Karpas-422 (cell line): Measurements from ENCODE around the gene C1orf21. TPM values are rescaled to one million over a fixed set of nuclear protein-coding genes. Genes with fewer than 3 reads are reported as not detected.

Experiments
- DNase-seq: peaks from one replicate; pipeline ENCODE4 v3.0.0-alpha.2; 2015
- H2AFZ ChIP-seq: fragments of 200-600 bp; sonication (generic); 2 replicates; pipeline ENCODE4 v1.6.1; 2014; ENCODE audit warnings: antibody characterized with exemption, low read length, mixed read lengths
- H3K27ac ChIP-seq: fragments of 200-600 bp; sonication (generic); 2 replicates; pipeline ENCODE4 v1.5.1; 2014; ENCODE audit warnings: mild to moderate bottlenecking, low read length, moderate library complexity
- H3K27me3 ChIP-seq: fragments of 200-600 bp; sonication (generic); 2 replicates; pipeline ENCODE4 v1.6.1; 2014; ENCODE audit warnings: low read length, mixed read lengths
- H3K36me3 ChIP-seq: fragments of 200-600 bp; sonication (generic); 2 replicates; pipeline ENCODE4 v1.6.1; 2014; ENCODE audit warnings: low read length, mixed read lengths; ENCODE audit not compliant: insufficient read depth
- H3K4me1 ChIP-seq: fragments of 200-600 bp; sonication (generic); 2 replicates; pipeline ENCODE4 v1.6.1; 2014; ENCODE audit warnings: mild to moderate bottlenecking, low read length, mixed read lengths
- H3K4me2 ChIP-seq: fragments of 200-600 bp; sonication (generic); 2 replicates; pipeline ENCODE4 v1.6.1; 2014; ENCODE audit warnings: low read length, low read depth, mild to moderate bottlenecking; ENCODE audit not compliant: poor library complexity, severe bottlenecking
- H3K4me3 ChIP-seq: fragments of 200-600 bp; sonication (generic); 2 replicates; pipeline ENCODE4 v1.5.1; 2014; ENCODE audit warnings: mild to moderate bottlenecking, antibody characterized with exemption, low read length, mixed read lengths
- H3K79me2 ChIP-seq: fragments of 200-600 bp; sonication (generic); 2 replicates; pipeline ENCODE4 v1.6.1; 2014; ENCODE audit warnings: mild to moderate bottlenecking, low read length, mixed read lengths
- H3K9ac ChIP-seq: fragments of 200-600 bp; sonication (generic); 2 replicates; pipeline ENCODE4 v1.6.0; 2014; ENCODE audit warnings: low read length
- H3K9me2 ChIP-seq: fragments of 200-600 bp; sonication (generic), shearing (Covaris generic); replicated peaks from 2 replicates; pipeline ENCODE4 v1.6.0; 2014; ENCODE audit warnings: mild to moderate bottlenecking, low read length, moderate library complexity; ENCODE audit not compliant: insufficient read depth
- H3K9me3 ChIP-seq: fragments of 300-700, 200-600 bp; sonication (generic); 2 replicates; pipeline ENCODE4 v1.6.1; 2014; ENCODE audit warnings: low read length, mixed read lengths
- H4K20me1 ChIP-seq: fragments of 200-600 bp; sonication (generic); 2 replicates; pipeline ENCODE4 v1.6.1; 2014; ENCODE audit warnings: mild to moderate bottlenecking, antibody characterized with exemption, low read length, low read depth; ENCODE audit not compliant: insufficient read depth
- total RNA-seq: library from RNA; depleted of rRNA; stranded (reverse); fragments of >200 nt; shearing (Covaris generic); gene quantifications from 2 replicates; pipeline ENCODE4 v1.2.3, GENCODE V29; 2014; ENCODE audit warnings: low replicate concordance

Gene C1orf21
- total RNA-seq, 1 experiment from 2014 or later, result not detected

- Histone ChIP-seq H3K9me2 (no peaks in the 10 kb centered on the region), H3K27ac (no peak overlapping the region), H3K4me1 (no peaks in the 10 kb centered on the region), H4K20me1 (no peaks in the 10 kb centered on the region), H2AFZ (no peak overlapping the region), H3K9ac (no peak overlapping the region), H3K9me3 (no peaks in the 10 kb centered on the region), H3K27me3 (no peaks in the 10 kb centered on the region), H3K79me2 (no peaks in the 10 kb centered on the region), H3K4me3 (no peak overlapping the region), H3K36me3 (no peaks in the 10 kb centered on the region), H3K4me2 (no peak overlapping the region)
- DNase-seq, result no peak
Measured at GRCh38 chr1:184358256-184358655, 28.6 kb upstream of the C1orf21 start.

- Histone ChIP-seq H3K79me2 (no peaks in the 10 kb centered on the region), H3K4me3 (no peak overlapping the region), H3K4me1 (no peaks in the 10 kb centered on the region), H3K9ac (no peak overlapping the region), H2AFZ (no peak overlapping the region), H3K4me2 (no peak overlapping the region), H3K27ac (no peak overlapping the region), H3K36me3 (no peaks in the 10 kb centered on the region), H3K9me2 (no peaks in the 10 kb centered on the region), H4K20me1 (no peaks in the 10 kb centered on the region), H3K27me3 (no peaks in the 10 kb centered on the region), H3K9me3 (no peaks in the 10 kb centered on the region)
- DNase-seq, result no peak
Measured at GRCh38 chr1:184359909-184360308, 26.9 kb upstream of the C1orf21 start.

GRCh38 chr1:184362876-184363275, 24.0 kb upstream of the C1orf21 start:
- H4K20me1 ChIP-seq, result no peaks in the 10 kb centered on the region
- no peaks in the 10 kb centered on the region for H3K36me3 ChIP-seq
- no peak overlapping the region for H3K4me2 ChIP-seq
- H3K79me2 ChIP-seq, result no peaks in the 10 kb centered on the region
- H3K4me3 ChIP-seq, result no peak overlapping the region
- no peak overlapping the region for H2AFZ ChIP-seq
- DNase-seq, result no peak
- H3K9me3 ChIP-seq, result no peaks in the 10 kb centered on the region
- no peak overlapping the region for H3K9ac ChIP-seq
- no peaks in the 10 kb centered on the region for H3K4me1 ChIP-seq
- H3K27me3 ChIP-seq, result no peaks in the 10 kb centered on the region
- H3K9me2 ChIP-seq, result no peaks in the 10 kb centered on the region
- H3K27ac ChIP-seq, result no peak overlapping the region

GRCh38 chr1:184365699-184366098, 21.1 kb upstream of the C1orf21 start:
- Histone ChIP-seq H3K27me3 (no peaks in the 10 kb centered on the region), H3K27ac (no peak overlapping the region), H3K9me3 (no peaks in the 10 kb centered on the region), H3K4me1 (no peaks in the 10 kb centered on the region), H3K79me2 (no peaks in the 10 kb centered on the region), H3K4me3 (no peak overlapping the region), H2AFZ (no peak overlapping the region), H3K4me2 (no peak overlapping the region), H3K9ac (no peak overlapping the region), H4K20me1 (no peaks in the 10 kb centered on the region), H3K9me2 (no peaks in the 10 kb centered on the region), H3K36me3 (no peaks in the 10 kb centered on the region)
- no peak for DNase-seq

- no peaks in the 10 kb centered on the region for H4K20me1 ChIP-seq
- H3K79me2 ChIP-seq, result no peaks in the 10 kb centered on the region
- no peaks in the 10 kb centered on the region for H3K4me1 ChIP-seq
- no peak overlapping the region for H2AFZ ChIP-seq
- H3K36me3 ChIP-seq, result no peaks in the 10 kb centered on the region
- DNase-seq, result no peak
- H3K4me2 ChIP-seq, result no peak overlapping the region
- H3K27me3 ChIP-seq, result no peaks in the 10 kb centered on the region
- H3K27ac ChIP-seq, result no peak overlapping the region
- no peaks in the 10 kb centered on the region for H3K9me2 ChIP-seq
- H3K4me3 ChIP-seq, result no peak overlapping the region
- H3K9me3 ChIP-seq, result no peaks in the 10 kb centered on the region
- no peak overlapping the region for H3K9ac ChIP-seq
Measured at GRCh38 chr1:184366997-184367396, 19.8 kb upstream of the C1orf21 start.

GRCh38 chr1:184367427-184368038, 19.3 kb upstream of the C1orf21 start:
- Histone ChIP-seq H3K9me3 (no peaks in the 10 kb centered on the region), H3K27ac (no peak overlapping the region), H4K20me1 (no peaks in the 10 kb centered on the region), H3K4me2 (no peak overlapping the region), H3K79me2 (no peaks in the 10 kb centered on the region), H3K9me2 (no peaks in the 10 kb centered on the region), H3K36me3 (no peaks in the 10 kb centered on the region), H3K9ac (no peak overlapping the region), H3K27me3 (no peaks in the 10 kb centered on the region), H3K4me1 (no peaks in the 10 kb centered on the region), H3K4me3 (no peak overlapping the region), H2AFZ (no peak overlapping the region)
- no peak for DNase-seq

- no peaks in the 10 kb centered on the region for H3K27me3 ChIP-seq
- no peaks in the 10 kb centered on the region for H4K20me1 ChIP-seq
- H2AFZ ChIP-seq, result no peak overlapping the region
- H3K4me3 ChIP-seq, result no peak overlapping the region
- no peaks in the 10 kb centered on the region for H3K9me2 ChIP-seq
- no peak for DNase-seq
- no peak overlapping the region for H3K4me2 ChIP-seq
- H3K9me3 ChIP-seq, result no peaks in the 10 kb centered on the region
- no peak overlapping the region for H3K27ac ChIP-seq
- H3K9ac ChIP-seq, result no peak overlapping the region
- no peaks in the 10 kb centered on the region for H3K79me2 ChIP-seq
- no peaks in the 10 kb centered on the region for H3K4me1 ChIP-seq
- no peaks in the 10 kb centered on the region for H3K36me3 ChIP-seq
Measured at GRCh38 chr1:184368354-184368753, 18.5 kb upstream of the C1orf21 start.

GRCh38 chr1:184370850-184371249, 16.0 kb upstream of the C1orf21 start:
- H2AFZ ChIP-seq, result no peak overlapping the region
- H3K79me2 ChIP-seq, result no peaks in the 10 kb centered on the region
- H3K4me1 ChIP-seq, result no peaks in the 10 kb centered on the region
- H3K9ac ChIP-seq, result no peak overlapping the region
- no peaks in the 10 kb centered on the region for H3K9me2 ChIP-seq
- no peaks in the 10 kb centered on the region for H3K9me3 ChIP-seq
- H3K27ac ChIP-seq, result no peak overlapping the region
- H3K27me3 ChIP-seq, result no peaks in the 10 kb centered on the region
- no peaks in the 10 kb centered on the region for H3K36me3 ChIP-seq
- no peaks in the 10 kb centered on the region for H4K20me1 ChIP-seq
- H3K4me3 ChIP-seq, result no peak overlapping the region
- no peak overlapping the region for H3K4me2 ChIP-seq
- no peak for DNase-seq

- Histone ChIP-seq H3K9me2 (no peaks in the 10 kb centered on the region), H3K4me1 (no peaks in the 10 kb centered on the region), H3K4me3 (no peak overlapping the region), H3K9ac (no peak overlapping the region), H3K79me2 (no peaks in the 10 kb centered on the region), H4K20me1 (no peaks in the 10 kb centered on the region), H3K27ac (no peak overlapping the region), H2AFZ (no peak overlapping the region), H3K27me3 (no peaks in the 10 kb centered on the region), H3K9me3 (no peaks in the 10 kb centered on the region), H3K36me3 (no peaks in the 10 kb centered on the region), H3K4me2 (no peak overlapping the region)
- no peak for DNase-seq
Measured at GRCh38 chr1:184373155-184373554, 13.7 kb upstream of the C1orf21 start.
